NCI-H460 (cell line): ENCODE measurements around the gene HBM. TPM values are rescaled to one million over a fixed set of nuclear protein-coding genes. Genes with fewer than 3 reads are reported as not detected.
"Not testable (repeated sequence)": the region's sequence is repeated elsewhere in the genome, so short reads cannot be mapped to it uniquely, and the experiment has no call there.

Experiments
- DNase-seq: peaks from one replicate; pipeline ENCODE4 v3.0.0-alpha.2; 2016; ENCODE audit warnings: low read depth; ENCODE audit errors: extremely low read depth
- polyA plus RNA-seq: library from polyadenylated mRNA; depleted of rRNA; stranded (reverse); fragments of >200 nt; gene quantifications from 2 replicates; pipeline ENCODE4 v1.2.3, GENCODE V29; 2014; cell fraction: nucleus; rRNA removed
- total RNA-seq: library from RNA; depleted of rRNA; stranded (reverse); fragments of >200 nt; shearing (Covaris generic); gene quantifications from 2 replicates; pipeline ENCODE4 v1.2.3, GENCODE V29; 2014; rRNA removed

Gene HBM
- total RNA-seq = not detected in 2 replicates
- polyA plus RNA-seq = not detected in 2 replicates

- DNase-seq = no peak
Observed at GRCh38 chr16:165539-166374, at the start of gene HBM. Gene HBM, plus strand, starts transcription at chr16:165978. Its CDS starts 20 bp downstream, at chr16:165998.

DNA sequence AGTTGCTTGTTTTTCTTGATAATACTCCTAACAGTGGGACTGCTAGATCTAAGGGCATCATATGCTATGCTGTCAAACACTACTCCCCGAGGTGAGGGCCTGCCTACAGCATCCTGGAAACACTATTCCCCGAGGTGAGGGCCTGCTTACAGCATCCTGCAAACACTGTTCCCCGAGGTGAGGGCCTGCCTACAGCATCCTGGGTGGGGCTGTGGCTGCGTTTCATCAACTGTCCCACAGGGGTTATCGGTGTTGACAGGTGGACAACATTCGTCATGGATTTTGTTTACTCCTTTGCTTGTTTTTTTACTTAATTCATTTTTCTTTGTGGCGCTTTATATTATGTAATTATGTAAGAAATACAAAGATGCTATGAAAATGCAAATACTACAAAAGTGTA lies 49.8 kb upstream of the HBM start:
- DNase-seq = no peak

- peak; percentile 34 for DNase-seq
Observed at GRCh38 chr16:117379-118365, 48.1 kb upstream of the HBM start.

- no peak for DNase-seq
Observed at GRCh38 chr16:118857-119256, 46.9 kb upstream of the HBM start.

DNA sequence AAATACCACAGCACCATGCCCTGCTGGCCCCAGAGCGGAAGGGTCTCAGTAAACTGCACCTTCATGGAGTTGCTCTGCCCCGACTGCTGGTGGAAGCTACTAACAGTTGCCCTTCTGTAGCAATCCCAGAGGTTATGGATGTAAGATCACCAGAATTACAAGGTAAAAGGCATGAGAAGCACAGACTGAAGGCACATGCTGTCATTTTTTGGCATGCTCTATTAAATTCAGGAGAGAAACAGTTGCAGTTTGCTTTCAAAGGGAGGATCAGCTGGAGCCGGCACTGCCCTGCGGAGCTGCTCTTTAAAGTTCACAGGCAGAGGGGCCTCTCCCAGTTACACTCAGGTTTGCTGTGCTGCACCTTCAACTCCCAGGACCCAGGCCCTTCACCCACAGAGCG lies 46.5 kb upstream of the HBM start:
- no peak for DNase-seq

GRCh38 chr16:119835-120491 lies 45.8 kb upstream of the HBM start:
- DNase-seq = no peak

GRCh38 chr16:120756-121155 lies 45.0 kb upstream of the HBM start:
- DNase-seq = no peak

- no peak for DNase-seq
Observed at GRCh38 chr16:122361-122760, 43.4 kb upstream of the HBM start.

GRCh38 chr16:123558-124350 lies 42.0 kb upstream of the HBM start:
- not testable (repeated sequence) for DNase-seq

DNA sequence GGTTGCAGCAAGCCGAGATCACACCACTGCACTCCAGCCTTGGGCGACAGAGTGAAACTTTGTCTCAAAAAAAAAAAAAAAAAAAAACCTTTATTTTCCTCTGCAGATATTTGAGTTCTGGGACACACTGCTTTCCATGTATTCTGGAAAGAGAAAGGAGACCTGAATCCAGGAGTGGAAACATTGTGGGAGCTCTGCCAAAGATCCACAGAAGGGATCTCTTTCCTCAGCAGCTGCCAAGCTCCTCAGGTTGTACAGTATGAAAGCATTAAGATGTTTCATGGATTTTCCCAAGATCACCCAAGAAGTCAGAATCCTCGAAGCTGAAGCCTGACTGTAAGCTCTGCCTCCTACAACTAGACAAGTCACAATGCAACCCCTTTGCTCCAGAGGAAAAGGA lies 40.8 kb upstream of the HBM start:
- no peak for DNase-seq

DNA sequence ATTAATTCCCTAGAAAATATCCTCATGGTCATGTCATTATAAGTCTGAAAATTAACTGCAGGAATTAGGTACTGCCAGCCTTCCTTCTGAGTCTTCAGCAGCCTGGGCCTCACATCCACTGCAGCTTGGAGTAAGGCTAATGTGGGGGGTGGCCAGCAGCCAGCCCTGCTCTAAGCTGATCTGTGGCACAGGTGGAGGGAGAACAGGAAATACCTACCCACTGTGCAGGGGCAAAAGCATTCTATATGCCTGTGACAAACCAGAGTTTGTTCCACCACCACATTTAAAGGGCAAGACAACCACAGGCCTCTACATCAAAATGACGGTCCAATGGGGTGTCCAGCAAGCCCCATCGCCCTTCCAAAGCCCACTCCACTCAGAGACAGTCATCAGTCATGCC lies 36.7 kb upstream of the HBM start:
- DNase-seq = no peak

GRCh38 chr16:130533-131173 lies 35.1 kb upstream of the HBM start:
- no peak for DNase-seq

- DNase-seq = no peak
Observed at GRCh38 chr16:132120-132519, 33.7 kb upstream of the HBM start.

DNA sequence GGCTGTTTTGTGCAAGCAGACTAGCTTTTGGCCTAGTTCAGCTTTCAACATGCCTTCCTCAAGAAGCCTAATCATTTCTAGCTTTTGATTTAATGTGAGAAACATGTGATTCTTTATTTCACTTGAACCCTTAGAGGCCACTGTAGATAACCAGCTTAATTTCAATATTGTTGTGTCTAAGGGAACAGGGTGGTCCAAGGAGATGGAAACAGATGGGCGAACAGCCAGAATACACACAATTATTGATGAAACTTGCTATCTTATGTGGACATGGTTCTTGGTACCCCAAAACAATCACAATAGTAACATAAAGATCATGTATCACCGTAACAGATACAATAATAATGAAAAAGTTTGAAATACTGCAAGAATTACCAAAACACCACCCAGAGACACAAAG lies 32.1 kb upstream of the HBM start:
- DNase-seq = no peak

- no peak for DNase-seq
Observed at GRCh38 chr16:138049-138417, 27.7 kb upstream of the HBM start.

- DNase-seq = no peak
Observed at GRCh38 chr16:140175-140857, 25.5 kb upstream of the HBM start.

- no peak for DNase-seq
Observed at GRCh38 chr16:142405-142967, 23.3 kb upstream of the HBM start.

- no peak for DNase-seq
Observed at GRCh38 chr16:143047-143446, 22.7 kb upstream of the HBM start.

GRCh38 chr16:143456-143855 lies 22.3 kb upstream of the HBM start:
- no peak for DNase-seq
